GM12875 (cell line): ENCODE results near the gene AGAP1.

Source experiments
- H3K4me3 ChIP-seq: one replicate; pipeline ENCODE4 v1.5.1; 2011; ENCODE audit warnings: low read depth, low read length, control low read depth
- TF ChIP-seq, protein P1 (sequence below): IDR thresholded peaks from 2 replicates; pipeline ENCODE4 v1.5.1; 2011; ENCODE audit warnings: low read depth, mild to moderate bottlenecking, control low read depth, inconsistent platforms, low read length, moderate library complexity, borderline replicate concordance; ENCODE audit not compliant: insufficient read depth

Gene AGAP1

DNA sequence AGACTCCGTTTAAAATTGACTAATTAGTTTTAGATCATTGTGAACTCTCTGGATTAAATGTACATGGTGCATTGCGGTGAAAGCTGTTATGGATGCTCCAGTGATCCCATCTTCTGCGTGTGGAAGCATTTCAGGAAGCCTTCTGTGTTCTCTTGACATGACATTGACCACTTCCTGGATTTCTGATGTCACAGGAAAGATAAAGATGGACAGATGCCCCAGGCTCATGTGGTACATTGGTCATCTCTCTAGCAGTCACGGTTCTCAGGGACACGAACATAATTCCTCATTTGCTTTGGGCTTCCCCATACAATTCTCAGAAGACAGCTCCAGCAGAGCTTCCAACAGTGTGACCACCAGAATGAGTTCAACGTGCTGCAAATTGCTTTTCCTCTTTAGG lies 26.9 kb downstream of the AGAP1 start:
- TF ChIP-seq, protein P1, sequence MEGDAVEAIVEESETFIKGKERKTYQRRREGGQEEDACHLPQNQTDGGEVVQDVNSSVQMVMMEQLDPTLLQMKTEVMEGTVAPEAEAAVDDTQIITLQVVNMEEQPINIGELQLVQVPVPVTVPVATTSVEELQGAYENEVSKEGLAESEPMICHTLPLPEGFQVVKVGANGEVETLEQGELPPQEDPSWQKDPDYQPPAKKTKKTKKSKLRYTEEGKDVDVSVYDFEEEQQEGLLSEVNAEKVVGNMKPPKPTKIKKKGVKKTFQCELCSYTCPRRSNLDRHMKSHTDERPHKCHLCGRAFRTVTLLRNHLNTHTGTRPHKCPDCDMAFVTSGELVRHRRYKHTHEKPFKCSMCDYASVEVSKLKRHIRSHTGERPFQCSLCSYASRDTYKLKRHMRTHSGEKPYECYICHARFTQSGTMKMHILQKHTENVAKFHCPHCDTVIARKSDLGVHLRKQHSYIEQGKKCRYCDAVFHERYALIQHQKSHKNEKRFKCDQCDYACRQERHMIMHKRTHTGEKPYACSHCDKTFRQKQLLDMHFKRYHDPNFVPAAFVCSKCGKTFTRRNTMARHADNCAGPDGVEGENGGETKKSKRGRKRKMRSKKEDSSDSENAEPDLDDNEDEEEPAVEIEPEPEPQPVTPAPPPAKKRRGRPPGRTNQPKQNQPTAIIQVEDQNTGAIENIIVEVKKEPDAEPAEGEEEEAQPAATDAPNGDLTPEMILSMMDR, result no peak
- H3K4me3 ChIP-seq, result no peak overlapping the region

DNA sequence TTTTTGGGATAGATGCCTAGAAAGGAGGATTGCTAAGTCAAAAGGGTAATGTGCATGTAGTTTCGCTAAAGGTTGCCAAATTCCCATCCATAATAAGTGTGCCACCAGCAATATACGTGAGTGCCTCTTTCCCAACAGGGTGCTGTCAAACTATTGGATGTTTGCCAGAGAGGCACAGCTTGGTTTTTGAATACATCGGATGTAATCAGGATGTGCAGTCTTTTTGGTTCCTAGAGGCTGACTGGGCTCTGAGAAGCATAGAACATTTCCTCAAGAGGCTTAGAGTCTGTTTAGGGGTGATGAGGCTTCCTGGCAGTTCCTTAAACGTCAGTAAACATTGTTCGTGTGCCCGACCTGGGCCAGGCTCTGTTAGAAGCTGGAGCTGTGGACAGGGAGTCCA lies 28.0 kb downstream of the AGAP1 start:
- TF ChIP-seq, protein P1, result no peak
- H3K4me3 ChIP-seq, result no peak overlapping the region

DNA sequence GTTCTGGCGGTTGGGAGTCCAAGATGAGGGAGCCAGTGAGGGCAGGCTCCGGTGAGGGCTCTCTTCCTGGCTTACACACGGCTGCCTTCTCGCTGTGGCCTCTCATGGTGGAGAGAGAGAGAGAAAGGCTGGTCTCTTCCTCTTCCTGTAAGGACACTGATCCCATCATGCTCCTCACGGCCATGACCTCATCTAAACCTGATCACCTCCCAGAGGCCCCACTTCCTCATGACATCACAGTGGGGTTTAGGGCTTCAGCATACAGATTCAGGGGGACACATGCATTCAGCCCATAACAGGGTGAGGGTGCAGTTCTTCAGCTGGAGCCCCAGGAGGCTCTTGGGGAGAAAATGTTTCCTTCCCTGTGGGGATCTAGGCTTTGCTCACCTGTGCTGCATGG lies 29.2 kb downstream of the AGAP1 start:
- TF ChIP-seq, protein P1, result no peak
- no peak overlapping the region for H3K4me3 ChIP-seq

DNA sequence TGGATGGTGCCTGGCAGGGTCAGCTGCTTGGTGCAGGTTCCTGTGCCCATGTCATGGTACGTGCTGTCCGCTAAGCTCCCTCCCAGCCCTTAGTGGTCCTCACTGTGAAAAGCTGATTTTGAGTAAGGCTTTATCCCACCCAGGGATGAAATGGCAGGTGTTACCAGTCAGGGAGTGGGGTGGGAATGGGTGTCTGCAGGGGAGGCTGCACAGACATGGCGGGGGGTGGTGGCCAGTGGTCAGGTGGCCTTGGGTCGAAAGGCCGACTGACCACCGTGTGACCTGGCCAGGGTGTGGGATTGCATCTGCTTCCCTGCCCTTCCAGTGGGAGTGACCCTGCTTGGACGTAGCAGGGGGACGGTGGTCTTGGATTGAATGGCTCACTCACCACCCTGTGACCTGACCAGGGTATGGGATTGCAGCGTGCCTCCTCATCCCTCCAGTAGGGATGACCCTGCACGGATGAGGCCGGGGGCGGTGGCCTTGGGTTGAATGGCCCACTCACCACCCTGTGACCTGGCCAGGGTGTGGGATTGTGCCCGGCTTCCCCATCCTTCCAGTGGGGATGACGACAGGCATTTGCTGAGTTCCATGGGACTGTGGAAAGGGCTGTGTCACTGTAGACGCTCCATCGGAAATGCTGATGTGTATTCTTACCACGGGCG lies 29.8 kb downstream of the AGAP1 start:
- TF ChIP-seq, protein P1, result no peak
- H3K4me3 ChIP-seq, result no peak overlapping the region

DNA sequence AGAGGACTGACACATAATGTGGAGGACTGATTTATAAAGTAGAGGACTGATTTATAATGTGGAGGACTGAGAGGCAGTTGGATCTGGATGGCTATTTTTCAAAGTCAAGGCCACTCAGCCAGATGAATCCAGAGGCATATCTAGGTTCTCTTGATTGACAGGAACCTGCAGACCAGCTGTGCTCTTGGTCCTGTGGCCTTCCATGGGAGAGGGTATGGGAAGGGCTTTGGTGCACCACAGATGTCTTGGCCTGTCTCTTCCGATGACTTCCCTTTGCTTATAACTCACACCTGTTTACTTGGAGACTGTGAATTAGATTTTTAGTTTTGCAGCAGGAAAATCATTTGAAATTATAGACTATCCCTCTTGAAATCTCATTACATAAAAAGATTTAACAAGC lies 32.3 kb downstream of the AGAP1 start:
- H3K4me3 ChIP-seq, result no peak overlapping the region
- TF ChIP-seq, protein P1, result no peak

DNA sequence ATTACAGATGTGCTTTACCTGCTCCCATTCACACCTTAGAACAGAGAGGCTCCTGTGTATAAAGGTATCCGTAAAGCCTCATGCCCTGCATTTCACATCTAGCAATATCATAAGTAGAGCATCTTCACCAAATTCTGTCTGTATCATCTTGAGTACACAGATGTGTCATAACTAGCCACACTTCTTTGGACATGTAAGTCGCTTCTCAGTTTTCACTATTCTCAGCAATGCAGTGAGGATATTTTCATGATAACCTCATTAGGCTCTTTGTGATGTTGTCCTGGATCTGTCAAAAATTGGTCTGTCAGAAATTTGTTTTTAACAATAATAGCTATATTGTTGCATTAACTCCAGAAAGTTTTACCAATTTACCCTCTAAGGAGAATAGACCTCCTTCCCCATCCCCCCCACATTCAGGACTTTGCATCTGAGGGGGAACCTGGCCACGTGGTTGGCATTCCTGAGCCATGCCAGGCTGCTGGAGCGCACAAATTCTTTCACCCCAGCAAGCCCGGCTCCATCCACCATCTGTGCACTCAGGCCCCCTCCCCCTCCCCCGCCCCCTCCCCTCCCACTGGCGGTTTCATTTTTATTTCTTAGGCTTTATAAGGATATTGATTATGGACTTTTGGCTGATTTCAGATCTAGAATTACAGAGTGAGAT lies 34.1 kb downstream of the AGAP1 start:
- TF ChIP-seq, protein P1, result no peak
- H3K4me3 ChIP-seq, result no peak overlapping the region

DNA sequence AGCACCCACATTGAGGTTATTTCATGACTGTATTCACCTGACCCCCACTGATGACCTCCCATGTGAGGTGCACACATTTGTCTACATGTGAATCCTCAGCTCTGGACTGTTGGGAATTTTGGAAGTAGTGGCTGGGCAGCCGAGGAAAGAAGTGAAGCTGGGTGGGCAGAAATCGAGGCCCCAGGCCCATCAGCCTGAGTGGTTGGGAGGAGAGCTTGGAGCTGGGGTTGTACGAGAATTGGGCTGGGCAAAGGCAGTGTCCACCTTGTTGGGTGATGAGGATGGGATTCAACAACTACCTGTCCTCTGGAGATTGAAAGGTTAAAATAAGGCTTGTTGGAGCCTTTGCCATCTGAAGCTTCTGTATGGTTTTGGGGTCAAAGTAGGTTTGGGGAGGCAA lies 35.8 kb downstream of the AGAP1 start:
- H3K4me3 ChIP-seq, result no peak overlapping the region
- TF ChIP-seq, protein P1, result no peak
